Measurements from ENCODE around the gene IL6R.

The IL6R gene

DNA sequence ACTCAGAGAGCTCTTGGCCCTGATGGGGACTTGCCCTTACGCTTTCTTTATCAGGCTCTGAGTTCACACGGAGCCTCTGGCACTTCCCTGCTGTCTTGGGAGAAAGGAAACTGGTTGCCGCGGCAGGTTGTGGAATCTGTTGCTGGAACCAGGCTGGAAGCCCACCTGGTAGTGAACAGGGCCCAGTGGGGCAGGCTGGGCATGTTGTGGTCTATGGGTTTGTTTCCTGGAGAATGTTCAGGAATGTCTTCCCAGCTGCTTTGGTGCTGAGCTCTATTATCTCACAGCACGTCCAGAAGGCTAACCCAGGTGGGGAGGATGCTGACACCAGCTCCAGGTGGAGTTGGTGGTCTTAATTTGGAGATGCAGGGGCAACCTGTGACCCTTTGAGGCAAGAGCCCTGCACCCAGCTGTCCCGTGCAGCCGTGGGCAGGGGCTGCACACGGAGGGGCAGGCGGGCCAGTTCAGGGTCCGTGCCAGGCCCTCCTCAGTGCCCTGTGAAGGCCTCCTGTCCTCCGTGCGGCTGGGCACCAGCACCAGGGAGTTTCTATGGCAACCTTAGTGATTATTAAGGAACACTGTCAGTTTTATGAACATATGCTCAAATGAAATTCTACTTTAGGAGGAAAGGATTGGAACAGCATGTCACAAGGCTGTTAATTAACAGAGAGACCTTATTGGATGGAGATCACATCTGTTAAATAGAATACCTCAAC is 63.5 kb downstream of the IL6R start:
- H3K4me3 ChIP-seq (ENCODE audit: control insufficient read depth, low read depth, low read length): no peak overlapping the region
- TF ChIP-seq, protein P1, sequence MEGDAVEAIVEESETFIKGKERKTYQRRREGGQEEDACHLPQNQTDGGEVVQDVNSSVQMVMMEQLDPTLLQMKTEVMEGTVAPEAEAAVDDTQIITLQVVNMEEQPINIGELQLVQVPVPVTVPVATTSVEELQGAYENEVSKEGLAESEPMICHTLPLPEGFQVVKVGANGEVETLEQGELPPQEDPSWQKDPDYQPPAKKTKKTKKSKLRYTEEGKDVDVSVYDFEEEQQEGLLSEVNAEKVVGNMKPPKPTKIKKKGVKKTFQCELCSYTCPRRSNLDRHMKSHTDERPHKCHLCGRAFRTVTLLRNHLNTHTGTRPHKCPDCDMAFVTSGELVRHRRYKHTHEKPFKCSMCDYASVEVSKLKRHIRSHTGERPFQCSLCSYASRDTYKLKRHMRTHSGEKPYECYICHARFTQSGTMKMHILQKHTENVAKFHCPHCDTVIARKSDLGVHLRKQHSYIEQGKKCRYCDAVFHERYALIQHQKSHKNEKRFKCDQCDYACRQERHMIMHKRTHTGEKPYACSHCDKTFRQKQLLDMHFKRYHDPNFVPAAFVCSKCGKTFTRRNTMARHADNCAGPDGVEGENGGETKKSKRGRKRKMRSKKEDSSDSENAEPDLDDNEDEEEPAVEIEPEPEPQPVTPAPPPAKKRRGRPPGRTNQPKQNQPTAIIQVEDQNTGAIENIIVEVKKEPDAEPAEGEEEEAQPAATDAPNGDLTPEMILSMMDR (IDR thresholded peaks at IDR 0.05; ENCODE audit: control insufficient read depth, insufficient read depth, low read depth, low read length, missing control alignments): no peak

DNA sequence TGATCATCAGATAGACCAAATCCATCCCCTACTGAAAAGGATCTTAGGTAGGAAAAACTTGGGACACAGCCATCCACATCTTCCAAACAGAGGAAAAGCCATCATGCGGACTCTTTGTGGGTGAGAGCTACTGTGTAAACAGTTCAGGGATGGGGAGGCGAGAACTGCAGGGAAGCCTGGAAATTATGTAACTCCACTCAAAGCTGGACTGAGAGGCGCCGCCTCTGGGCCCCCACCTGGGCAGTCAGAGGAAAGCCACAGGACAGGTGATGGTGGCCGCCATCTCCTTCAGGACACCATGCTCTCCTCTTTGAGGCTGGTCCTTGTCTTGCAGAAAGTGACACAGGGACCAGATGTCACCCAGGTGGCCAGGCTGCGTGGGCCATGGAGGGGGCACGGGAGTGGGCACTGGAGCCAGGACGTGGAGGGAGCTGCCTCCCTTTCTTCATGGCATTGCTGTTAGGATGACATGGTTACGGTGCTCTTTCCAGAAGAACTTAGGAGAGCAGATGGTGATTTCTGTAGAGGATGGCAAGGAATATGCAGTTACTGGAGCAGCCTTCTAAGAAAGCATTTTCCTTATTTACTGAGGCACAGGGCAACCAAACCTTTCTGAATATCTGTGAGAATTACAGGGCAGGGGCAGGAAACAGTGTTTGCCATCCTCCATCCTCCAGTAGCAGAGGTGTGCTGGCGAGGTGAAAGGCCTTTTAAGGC is 64.9 kb downstream of the IL6R start:
- TF ChIP-seq, protein P1 (IDR thresholded peaks at IDR 0.05; ENCODE audit: control insufficient read depth, insufficient read depth, low read depth, low read length, missing control alignments): no peak
- DNase-seq (ENCODE audit: low read depth): no peak
- no peak overlapping the region for H3K4me3 ChIP-seq (ENCODE audit: control insufficient read depth, low read depth, low read length)

More for the DNA sequence above, 63.5 kb downstream of the IL6R start:
- no peak for DNase-seq (ENCODE audit: low read depth)

DNA sequence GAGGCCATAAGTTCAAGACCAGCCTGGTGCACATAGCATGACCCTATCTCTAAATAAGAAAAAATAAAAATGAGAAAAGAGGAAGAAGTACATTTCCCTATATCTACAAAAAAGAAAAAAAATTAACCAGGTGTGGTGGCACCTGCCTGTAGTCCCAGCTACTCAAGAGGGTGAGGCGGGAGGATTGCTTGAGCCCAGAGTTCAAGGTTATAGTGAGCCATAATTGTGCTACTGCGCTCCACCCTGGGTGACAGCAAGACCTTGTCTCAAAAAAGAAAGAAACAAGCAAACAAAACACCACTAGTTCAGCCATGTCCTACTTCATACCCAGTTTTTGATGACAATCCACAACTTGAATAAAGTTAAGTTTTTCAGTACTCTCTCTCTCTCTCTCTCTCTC is 66.2 kb downstream of the IL6R start:
- TF ChIP-seq, protein P1 (IDR thresholded peaks at IDR 0.05; ENCODE audit: control insufficient read depth, insufficient read depth, low read depth, low read length, missing control alignments): no peak
- DNase-seq (ENCODE audit: low read depth): no peak
- no peak overlapping the region for H3K4me3 ChIP-seq (ENCODE audit: control insufficient read depth, low read depth, low read length)

DNA sequence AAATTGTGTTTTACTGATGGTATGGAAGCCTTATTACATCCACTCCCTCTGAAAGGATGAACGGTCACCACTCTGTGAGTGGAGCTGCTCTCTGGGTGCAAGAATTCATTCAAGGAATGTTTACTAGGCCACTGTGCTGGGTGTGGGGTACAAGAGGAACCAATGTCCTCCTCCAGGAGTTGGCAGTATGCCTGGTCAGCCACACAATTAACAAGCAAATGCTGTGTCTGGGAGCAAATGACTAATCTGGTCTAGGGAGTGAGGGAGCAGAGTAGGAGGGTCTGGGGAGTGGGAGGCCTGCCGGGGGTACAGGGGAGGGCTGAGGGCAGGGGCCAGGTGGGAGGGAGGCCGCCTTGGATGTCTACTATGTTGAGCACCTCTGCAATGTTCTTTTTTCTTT is 69.7 kb downstream of the IL6R start:
- TF ChIP-seq, protein P1 (IDR thresholded peaks at IDR 0.05; ENCODE audit: control insufficient read depth, insufficient read depth, low read depth, low read length, missing control alignments): no peak
- no peak overlapping the region for H3K4me3 ChIP-seq (ENCODE audit: control insufficient read depth, low read depth, low read length)
- peak; percentile 82 for DNase-seq (ENCODE audit: low read depth)

DNA sequence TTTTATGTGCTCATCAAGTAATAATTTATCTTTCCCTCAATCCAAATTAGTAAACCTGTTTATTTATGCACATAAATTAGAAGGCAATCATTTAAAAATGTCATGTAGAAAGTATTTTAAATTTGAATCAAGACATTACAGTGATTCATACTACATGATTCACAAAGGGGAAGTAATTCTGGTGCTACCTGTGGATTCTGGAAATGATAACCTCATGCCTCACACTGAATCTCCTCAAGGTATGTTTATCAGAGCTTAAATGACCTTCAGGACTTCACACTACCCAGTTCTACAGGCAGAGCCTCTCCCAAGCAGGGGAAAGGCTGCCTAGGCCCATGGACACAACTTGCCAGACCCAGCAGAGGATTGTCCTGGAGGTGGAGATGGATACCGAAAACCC is 71.6 kb downstream of the IL6R start:
- TF ChIP-seq, protein P1 (IDR thresholded peaks at IDR 0.05; ENCODE audit: control insufficient read depth, insufficient read depth, low read depth, low read length, missing control alignments): no peak
- DNase-seq (ENCODE audit: low read depth): no peak
- H3K4me3 ChIP-seq (ENCODE audit: control insufficient read depth, low read depth, low read length): no peak overlapping the region

DNA sequence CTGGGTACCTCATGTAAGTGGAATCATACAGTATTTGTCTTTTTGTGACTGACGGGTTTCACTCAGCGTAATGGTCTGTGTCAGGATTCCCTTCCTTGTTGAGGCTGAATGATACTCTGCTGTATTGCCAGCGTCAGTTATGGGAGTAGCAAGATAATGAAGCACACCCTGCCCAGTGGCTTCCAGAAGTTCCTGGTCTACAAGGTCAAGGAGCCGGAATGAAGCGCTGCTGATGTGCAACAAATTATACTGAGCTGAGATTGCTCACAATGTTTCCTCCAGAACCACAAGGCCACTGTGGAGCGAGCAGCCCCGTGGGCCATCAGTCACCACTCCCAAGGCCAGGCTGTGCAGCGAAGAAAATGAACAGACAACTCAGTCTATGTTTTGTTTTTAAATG is 72.9 kb downstream of the IL6R start:
- no peak for DNase-seq (ENCODE audit: low read depth)
- TF ChIP-seq, protein P1 (IDR thresholded peaks at IDR 0.05; ENCODE audit: control insufficient read depth, insufficient read depth, low read depth, low read length, missing control alignments): no peak
- H3K4me3 ChIP-seq (ENCODE audit: control insufficient read depth, low read depth, low read length): no peak overlapping the region
